Upper lobe of left lung (tissue), 6 donors: ENCODE results near the gene RBM28. TPM values are rescaled to one million over a fixed set of nuclear protein-coding genes. Genes with fewer than 3 reads are reported as not detected.

Experiments
- ATAC-seq, 2 donors: fragments of 200-7000 bp; cut with Tn5 transposase; one replicate each; pipeline ENCODE4 v1.9.1; 2022; ENCODE audit warnings: mild to moderate bottlenecking in 2 of 2, moderate library complexity in 2 of 2; ENCODE audit not compliant: low FRiP score in 2 of 2
- DNase-seq, 2 donors: peaks; one replicate each; pipeline ENCODE4 v3.0.0-alpha.2; 2019 to 2020
- H3K27ac ChIP-seq, 4 donors: fragments of 200-600 bp; sonication (generic); one replicate each; pipeline ENCODE4 v1.5.1; 2016 to 2019
- H3K27me3 ChIP-seq, 4 donors: fragments of 200-600 bp; sonication (generic); one replicate each; pipeline ENCODE4 v1.5.1; 2017 to 2019
- H3K36me3 ChIP-seq, 4 donors: fragments of 200-600 bp; sonication (generic); one replicate each; pipeline ENCODE4 v1.5.1; 2016 to 2019
- H3K4me1 ChIP-seq, 4 donors: fragments of 200-600 bp; sonication (generic); one replicate each; pipeline ENCODE4 v1.5.1; 2018 to 2019
- H3K4me3 ChIP-seq, 4 donors: fragments of 200-600 bp; sonication (generic); one replicate each; pipeline ENCODE4 v1.5.1; 2017 to 2019; ENCODE audit warnings: mild to moderate bottlenecking in 2 of 4, moderate library complexity in 1 of 4
- H3K9me3 ChIP-seq, 4 donors: fragments of 200-600 bp; sonication (generic); one replicate each; pipeline ENCODE4 v1.5.1; 2018 to 2019
- EP300 ChIP-seq, 4 donors: sonication (generic); formaldehyde crosslinking; IDR thresholded peaks; one replicate each; pipeline ENCODE4 v1.5.1; 2017; ENCODE audit warnings: antibody characterized with exemption in 4 of 4, control low read depth in 2 of 4
- POLR2A ChIP-seq, 4 donors: fragments of 450-650 bp; IDR thresholded peaks; one replicate each; pipeline ENCODE4 v1.5.1; 2016 to 2017; ENCODE audit warnings: antibody characterized with exemption in 4 of 4, mild to moderate bottlenecking in 2 of 4
- POLR2AphosphoS5 ChIP-seq, 2 donors: sonication (generic); formaldehyde crosslinking; IDR thresholded peaks; one replicate each; pipeline ENCODE4 v1.5.1; 2017; ENCODE audit warnings: antibody characterized with exemption in 2 of 2
- WGBS, 2 donors: methylation state at CpG; one replicate each; pipeline ENCODE4 v1.1.5; 2017 to 2018; 5-methylcytosine and 5-hydroxymethylcytosine counted together
- total RNA-seq, 6 donors: library from RNA; depleted of rRNA in 4 of 6; stranded (reverse); fragments of >200 nt in 4 of 6; gene quantifications; one replicate each; pipeline versions ENCODE4 v1.1.0 to v1.2.1, GENCODE V29; 2016 to 2021
- TF ChIP-seq, protein P1 (sequence below), 6 experiments: fragments of 450-650 bp in 4 of 6; fragments of 200-600 bp in 2 of 6; sonication (generic) in 2 of 6; IDR thresholded peaks; one replicate each; pipeline ENCODE4 v1.5.1; 2016 to 2019; ENCODE audit warnings: antibody characterized with exemption in 6 of 6
- donor health status: DM: no; HTN: no; CAD: no; lungs with moderate emphysema.
- donor health status: DM: no; HTN: yes; CAD: no; lungs with severe emphysema.

The RBM28 gene
- total RNA-seq, 6 donors from 2014 or later: 20.1 to 108 (median 29.4) TPM

DNA sequence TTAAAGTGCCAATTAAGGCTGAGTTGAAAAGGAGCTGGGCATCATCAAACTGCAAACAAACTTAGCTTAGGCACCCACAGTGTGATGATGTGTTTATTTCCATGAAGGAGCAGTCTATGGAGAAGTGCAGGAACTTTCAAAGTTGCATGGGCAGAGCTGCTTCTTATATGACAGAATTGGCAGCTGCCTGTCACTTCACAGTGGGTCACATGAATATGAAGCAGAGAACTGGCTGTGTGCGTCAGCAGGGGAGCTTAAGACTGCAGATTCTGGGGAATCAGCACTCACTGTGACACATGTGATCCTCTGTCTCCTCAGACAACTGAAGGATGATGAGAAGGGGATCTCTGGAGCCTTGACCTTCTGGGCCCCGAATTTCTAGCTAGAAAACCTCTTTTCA is 36.6 kb downstream of the RBM28 start:
- H3K27ac ChIP-seq: no peak overlapping the region

DNA sequence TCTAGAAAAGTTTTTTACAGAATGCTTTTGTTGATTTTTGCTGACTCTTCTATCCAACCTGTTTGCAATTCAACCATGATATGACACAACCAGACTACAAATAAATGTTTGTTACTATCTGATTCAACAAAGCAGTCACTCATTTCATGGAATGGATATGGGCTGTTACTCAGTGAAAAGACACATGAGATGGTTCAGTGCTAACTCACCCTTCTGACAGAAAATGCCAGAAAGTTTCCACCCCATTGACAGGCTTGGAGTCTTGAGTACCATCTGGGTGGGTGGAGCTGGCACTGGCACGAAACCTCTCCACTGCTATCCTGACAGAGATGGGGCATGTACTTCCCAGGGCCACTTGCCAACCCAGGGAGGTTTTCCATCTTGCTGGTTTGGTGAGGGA is 39.5 kb downstream of the RBM28 start:
- Histone ChIP-seq H3K4me1 (no peaks in the 10 kb centered on the region), H3K27ac (no peak overlapping the region), H3K27me3 (no peaks in the 10 kb centered on the region), H3K4me3 (no peak overlapping the region), H3K9me3 (no peaks in the 10 kb centered on the region), H3K36me3 (peaks cover 0 to 61% (median 30%) of the 10 kb centered on the region in 4 donors)
- DNase-seq: no peak
- TF ChIP-seq EP300 (IDR thresholded peaks at IDR 0.05) (no peak), POLR2A (IDR thresholded peaks at IDR 0.05) (no peak), POLR2AphosphoS5 (IDR thresholded peaks at IDR 0.05) (no peak)
- TF ChIP-seq, protein P1, sequence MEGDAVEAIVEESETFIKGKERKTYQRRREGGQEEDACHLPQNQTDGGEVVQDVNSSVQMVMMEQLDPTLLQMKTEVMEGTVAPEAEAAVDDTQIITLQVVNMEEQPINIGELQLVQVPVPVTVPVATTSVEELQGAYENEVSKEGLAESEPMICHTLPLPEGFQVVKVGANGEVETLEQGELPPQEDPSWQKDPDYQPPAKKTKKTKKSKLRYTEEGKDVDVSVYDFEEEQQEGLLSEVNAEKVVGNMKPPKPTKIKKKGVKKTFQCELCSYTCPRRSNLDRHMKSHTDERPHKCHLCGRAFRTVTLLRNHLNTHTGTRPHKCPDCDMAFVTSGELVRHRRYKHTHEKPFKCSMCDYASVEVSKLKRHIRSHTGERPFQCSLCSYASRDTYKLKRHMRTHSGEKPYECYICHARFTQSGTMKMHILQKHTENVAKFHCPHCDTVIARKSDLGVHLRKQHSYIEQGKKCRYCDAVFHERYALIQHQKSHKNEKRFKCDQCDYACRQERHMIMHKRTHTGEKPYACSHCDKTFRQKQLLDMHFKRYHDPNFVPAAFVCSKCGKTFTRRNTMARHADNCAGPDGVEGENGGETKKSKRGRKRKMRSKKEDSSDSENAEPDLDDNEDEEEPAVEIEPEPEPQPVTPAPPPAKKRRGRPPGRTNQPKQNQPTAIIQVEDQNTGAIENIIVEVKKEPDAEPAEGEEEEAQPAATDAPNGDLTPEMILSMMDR (IDR thresholded peaks at IDR 0.05): no peak
- 92% methylated on average over 1 of the region's 1 CpG; no CpG with 5 or more reads in 1 of the 2 donors for WGBS, 2 donors
- ATAC-seq: no peak

More for the DNA sequence above, 36.6 kb downstream of the RBM28 start:
- Histone ChIP-seq H3K27me3 (no peaks in the 10 kb centered on the region), H3K36me3 (peaks cover 13 to 86% (median 55%) of the 10 kb centered on the region in 4 donors), H3K4me3 (no peak overlapping the region), H3K9me3 (no peaks in the 10 kb centered on the region), H3K4me1 (no peaks in the 10 kb centered on the region)
- 88 to 100% methylated on average over 2 of the region's 2 CpGs for WGBS, 2 donors
- TF ChIP-seq, protein P1 (IDR thresholded peaks at IDR 0.05): no peak
- TF ChIP-seq POLR2A (IDR thresholded peaks at IDR 0.05): peak in 1 of 4 donors; percentile 60
- DNase-seq (no peak), ATAC-seq (no peak)

DNA sequence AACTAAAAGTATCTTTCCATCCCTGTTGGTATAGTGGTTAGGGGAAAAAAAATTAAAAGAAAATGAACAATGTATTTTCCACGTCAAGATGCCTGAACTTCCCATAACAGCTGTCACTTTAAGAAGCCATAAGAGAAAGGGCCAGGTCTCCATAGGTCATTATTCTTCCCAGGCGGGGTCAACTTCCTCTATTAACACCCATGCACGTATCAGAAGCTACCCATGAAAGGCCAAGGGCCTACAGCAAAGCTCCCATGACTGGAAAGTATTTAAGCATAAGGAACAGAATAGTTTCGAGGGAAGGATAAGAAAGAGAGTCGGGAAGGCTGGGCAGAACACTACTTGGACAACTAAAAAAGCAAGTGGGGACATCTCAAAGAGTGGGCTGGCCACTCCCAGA is 40.1 kb downstream of the RBM28 start:
- no peak overlapping the region for H3K27ac ChIP-seq
- TF ChIP-seq POLR2AphosphoS5 (IDR thresholded peaks at IDR 0.05): no peak
- TF ChIP-seq, protein P1 (IDR thresholded peaks at IDR 0.05): no peak
- TF ChIP-seq EP300 (IDR thresholded peaks at IDR 0.05): no peak
- TF ChIP-seq POLR2A (IDR thresholded peaks at IDR 0.05): no peak
- H3K27me3 ChIP-seq: no peaks in the 10 kb centered on the region
- H3K36me3 ChIP-seq: peaks cover 0 to 57% (median 28%) of the 10 kb centered on the region in 4 donors
- no peaks in the 10 kb centered on the region for H3K9me3 ChIP-seq
- no peak overlapping the region for H3K4me3 ChIP-seq
- WGBS, 2 donors: 72 to 76% methylated on average over 5 of the region's 5 CpGs
- H3K4me1 ChIP-seq: no peaks in the 10 kb centered on the region
- ATAC-seq: no peak
- DNase-seq: no peak

DNA sequence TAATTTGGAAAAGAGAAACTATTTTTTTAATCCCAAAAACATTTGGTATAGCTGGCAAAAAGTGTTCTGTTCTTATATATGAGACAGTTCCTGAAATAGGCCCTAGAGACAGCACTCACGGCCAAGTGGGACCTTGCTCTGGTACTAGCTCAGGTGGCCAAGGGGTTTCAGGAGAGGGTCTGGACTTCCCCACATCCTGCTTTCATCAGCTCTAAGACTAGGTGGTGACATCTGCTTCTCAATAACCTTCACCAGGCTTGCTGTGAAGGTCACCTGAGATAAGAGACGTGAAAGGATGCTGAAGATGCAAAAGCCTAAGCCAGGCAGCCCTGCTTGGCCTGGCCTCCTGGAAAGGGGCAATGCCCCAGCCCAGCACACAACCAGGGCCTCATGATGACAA is 40.6 kb downstream of the RBM28 start:
- no peaks in the 10 kb centered on the region for H3K9me3 ChIP-seq
- no peak for TF ChIP-seq POLR2A (IDR thresholded peaks at IDR 0.05)
- TF ChIP-seq EP300 (IDR thresholded peaks at IDR 0.05): no peak
- TF ChIP-seq, protein P1 (IDR thresholded peaks at IDR 0.05): no peak
- TF ChIP-seq POLR2AphosphoS5 (IDR thresholded peaks at IDR 0.05): no peak
- DNase-seq: no peak
- H3K4me1 ChIP-seq: no peaks in the 10 kb centered on the region
- no peaks in the 10 kb centered on the region for H3K27me3 ChIP-seq
- 84 to 95% methylated on average over 2 of the region's 2 CpGs for WGBS, 2 donors
- H3K27ac ChIP-seq: no peak overlapping the region
- no peak overlapping the region for H3K4me3 ChIP-seq
- peaks cover 0 to 52% (median 25%) of the 10 kb centered on the region in 4 donors for H3K36me3 ChIP-seq
- no peak for ATAC-seq

DNA sequence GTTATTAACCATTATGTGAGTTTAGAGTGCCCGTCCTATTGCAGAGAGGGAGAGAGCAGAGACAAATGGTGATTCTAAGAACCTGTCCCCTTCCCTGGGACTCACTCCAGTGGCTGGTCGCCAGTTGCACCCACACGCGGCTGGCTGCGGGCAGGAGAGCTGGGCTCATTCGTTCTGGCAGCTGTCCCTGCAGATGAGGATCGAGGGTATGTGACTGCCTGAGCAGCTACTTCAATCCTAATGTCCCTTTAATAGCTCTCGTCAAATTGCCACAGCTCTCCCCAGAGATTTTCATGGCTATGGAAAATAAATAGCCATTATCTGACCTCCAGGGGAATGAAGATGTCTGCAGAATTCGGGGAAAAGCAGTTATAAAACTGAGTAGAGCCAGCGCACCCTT is 41.6 kb downstream of the RBM28 start:
- ATAC-seq: no peak

More for the DNA sequence above, 41.6 kb downstream of the RBM28 start:
- Histone ChIP-seq H3K36me3 (peaks cover 0 to 42% (median 18%) of the 10 kb centered on the region in 4 donors), H3K4me3 (no peak overlapping the region), H3K27ac (no peak overlapping the region), H3K9me3 (no peaks in the 10 kb centered on the region), H3K27me3 (no peaks in the 10 kb centered on the region), H3K4me1 (no peaks in the 10 kb centered on the region)
- 78 to 80% methylated on average over 6 to 10 of the region's 10 CpGs for WGBS, 2 donors
- no peak for TF ChIP-seq POLR2A (IDR thresholded peaks at IDR 0.05)
- no peak for TF ChIP-seq EP300 (IDR thresholded peaks at IDR 0.05)
- TF ChIP-seq, protein P1 (IDR thresholded peaks at IDR 0.05): no peak
- TF ChIP-seq POLR2AphosphoS5 (IDR thresholded peaks at IDR 0.05): no peak
- peak in 1 of 2 donors; percentile 54 for DNase-seq
